H9 (cell line): Measurements from ENCODE around the gene NPC1. TPM values are rescaled to one million over a fixed set of nuclear protein-coding genes. Genes with fewer than 3 reads are reported as not detected.

Source experiments
- DNase-seq: peaks from one replicate; pipeline ENCODE4 v3.0.0-alpha.2; 2017
- H2AFZ ChIP-seq: one replicate; pipeline ENCODE4 v1.6.1; 2013; ENCODE audit warnings: mild to moderate bottlenecking, low read length, control low read depth, moderate library complexity
- H2AK5ac ChIP-seq: 2 replicates; pipeline ENCODE4 v1.6.1; 2013; ENCODE audit warnings: low read length, control low read depth, mixed read lengths; ENCODE audit not compliant: insufficient read length
- H2BK120ac ChIP-seq: one replicate; pipeline ENCODE4 v1.6.1; 2013; ENCODE audit warnings: low read depth, mild to moderate bottlenecking, low read length, control low read depth, inconsistent platforms; ENCODE audit not compliant: poor library complexity, severe bottlenecking
- H2BK12ac ChIP-seq: 2 replicates; pipeline ENCODE4 v1.6.1; 2013; ENCODE audit warnings: low read length, control low read depth, mixed read lengths, low read depth; ENCODE audit not compliant: insufficient read length
- H2BK15ac ChIP-seq: 2 replicates; pipeline ENCODE4 v1.6.1; 2013; ENCODE audit warnings: low read depth, low read length, control low read depth
- H2BK20ac ChIP-seq: one replicate; pipeline ENCODE4 v1.6.1; 2013; ENCODE audit warnings: low read depth, mild to moderate bottlenecking, low read length, control low read depth, inconsistent platforms; ENCODE audit not compliant: poor library complexity, severe bottlenecking
- H2BK5ac ChIP-seq: 2 replicates; pipeline ENCODE4 v1.6.1; 2013; ENCODE audit warnings: low read length, control low read depth, mixed read lengths; ENCODE audit not compliant: insufficient read length
- H3K14ac ChIP-seq: 2 replicates; pipeline ENCODE4 v1.6.1; 2013; ENCODE audit warnings: low read length, control low read depth; ENCODE audit not compliant: insufficient read depth
- H3K18ac ChIP-seq: 2 replicates; pipeline ENCODE4 v1.6.1; 2013; ENCODE audit warnings: low read depth, mild to moderate bottlenecking, mixed read lengths, low read length, control low read depth; ENCODE audit not compliant: insufficient read length
- H3K23ac ChIP-seq: 2 replicates; pipeline ENCODE4 v1.6.1; 2013; ENCODE audit warnings: low read length, control low read depth, mixed read lengths, low read depth; ENCODE audit not compliant: insufficient read length
- H3K23me2 ChIP-seq: 2 replicates; pipeline ENCODE4 v1.6.1; 2013; ENCODE audit warnings: low read depth, mild to moderate bottlenecking, mixed read lengths, low read length, control low read depth; ENCODE audit not compliant: insufficient read length, poor library complexity, severe bottlenecking
- H3K27ac ChIP-seq: 2 replicates; pipeline ENCODE4 v1.5.1; 2013; ENCODE audit warnings: low read length, control low read depth, mixed read lengths, low read depth; ENCODE audit not compliant: insufficient read length
- H3K27me3 ChIP-seq: 2 replicates; pipeline ENCODE4 v1.6.1; 2013; ENCODE audit warnings: low read length, control low read depth, inconsistent platforms; ENCODE audit not compliant: insufficient read depth
- H3K4ac ChIP-seq: 2 replicates; pipeline ENCODE4 v1.6.1; 2013; ENCODE audit warnings: low read depth, mild to moderate bottlenecking, control low read depth, inconsistent platforms, low read length, moderate library complexity
- H3K4me1 ChIP-seq: 2 replicates; pipeline ENCODE4 v1.6.1; 2013; ENCODE audit warnings: low read length, control low read depth, inconsistent platforms; ENCODE audit not compliant: insufficient read depth
- H3K4me2 ChIP-seq: 2 replicates; pipeline ENCODE4 v1.6.1; 2013; ENCODE audit warnings: low read length, control low read depth, mixed read lengths; ENCODE audit not compliant: insufficient read length, insufficient read depth
- H3K56ac ChIP-seq: 2 replicates; pipeline ENCODE4 v1.6.1; 2013; ENCODE audit warnings: low read depth, mild to moderate bottlenecking, mixed read lengths, low read length, control low read depth; ENCODE audit not compliant: insufficient read length
- H3K79me1 ChIP-seq: 2 replicates; pipeline ENCODE4 v1.6.1; 2013; ENCODE audit warnings: low read depth, mild to moderate bottlenecking, moderate library complexity, low read length, control low read depth, inconsistent platforms; ENCODE audit not compliant: insufficient read depth, poor library complexity, severe bottlenecking
- H3K79me2 ChIP-seq: 2 replicates; pipeline ENCODE4 v1.6.1; 2013; ENCODE audit warnings: low read length, control low read depth, inconsistent platforms; ENCODE audit not compliant: insufficient read depth
- H3K9ac ChIP-seq: 2 replicates; pipeline ENCODE4 v1.6.1; 2013; ENCODE audit warnings: low read length, control low read depth, mixed read lengths; ENCODE audit not compliant: insufficient read length; ENCODE audit errors: extremely low read depth
- H3K9me3 ChIP-seq: one replicate; pipeline ENCODE4 v1.6.1; 2013; ENCODE audit warnings: low read depth, low read length, inconsistent platforms; ENCODE audit not compliant: control insufficient read depth
- H3T11ph ChIP-seq: one replicate; pipeline ENCODE4 v1.6.1; 2013; ENCODE audit warnings: mild to moderate bottlenecking, low read length, control low read depth, inconsistent platforms
- H4K20me1 ChIP-seq: one replicate; pipeline ENCODE4 v1.6.1; 2013; ENCODE audit not compliant: control insufficient read depth, insufficient read length, insufficient read depth
- H4K5ac ChIP-seq: 2 replicates; pipeline ENCODE4 v1.6.1; 2013; ENCODE audit warnings: low read depth, mild to moderate bottlenecking, mixed read lengths, low read length, control low read depth; ENCODE audit not compliant: insufficient read length
- H4K8ac ChIP-seq: replicated peaks from 2 replicates; pipeline ENCODE4 v1.6.1; 2013; ENCODE audit warnings: low read length, control low read depth, mixed read lengths, low read depth; ENCODE audit not compliant: insufficient read length
- H4K91ac ChIP-seq: 2 replicates; pipeline ENCODE4 v1.6.1; 2013; ENCODE audit warnings: low read depth, mild to moderate bottlenecking, moderate library complexity, mixed read lengths, low read length, control low read depth; ENCODE audit not compliant: insufficient read length
- H3K27ac Mint-ChIP-seq, 3 experiments: 2 replicates in 2 of 3; 3 replicates in 1 of 3; pipeline ENCODE4 v1.8.0; 2020 to 2021; ENCODE audit warnings: mixed read lengths in 3 of 3, mild to moderate bottlenecking in 1 of 3, moderate library complexity in 1 of 3
- H3K27me3 Mint-ChIP-seq: 2 replicates; pipeline ENCODE4 v1.8.0; 2021; ENCODE audit warnings: low read depth, mild to moderate bottlenecking, moderate library complexity, mixed read lengths
- H3K36me3 Mint-ChIP-seq, 3 experiments: 2 replicates in 2 of 3; 3 replicates in 1 of 3; pipeline ENCODE4 v1.8.0; 2020 to 2021; ENCODE audit warnings: low read depth in 3 of 3, mixed read lengths in 3 of 3; ENCODE audit not compliant: insufficient read depth in 1 of 3
- H3K4me1 Mint-ChIP-seq, 2 experiments: 2 replicates each; pipeline ENCODE4 v1.8.0; 2020; ENCODE audit warnings: mixed read lengths in 2 of 2
- H3K4me3 Mint-ChIP-seq, 2 experiments: 2 replicates in 1 of 2; 3 replicates in 1 of 2; pipeline ENCODE4 v1.8.0; 2020 to 2021; ENCODE audit warnings: mild to moderate bottlenecking in 2 of 2, mixed read lengths in 2 of 2, moderate library complexity in 1 of 2
- H3K9me3 Mint-ChIP-seq, 2 experiments: 2 replicates in 1 of 2; 3 replicates in 1 of 2; pipeline ENCODE4 v1.8.0; 2020; ENCODE audit warnings: mild to moderate bottlenecking in 2 of 2, mixed read lengths in 2 of 2, moderate library complexity in 1 of 2
- CTCF ChIP-seq: fragments of 200-600 bp; sonication (generic); conservative IDR thresholded peaks from 3 replicates; pipeline ENCODE4 v1.8.0; 2021; ENCODE audit warnings: antibody characterized with exemption, mild to moderate bottlenecking
- WGBS: extraction: QIAGEN DNeasy Blood & Tissue Kit; methylation state at CpG from one replicate; pipeline ENCODE4 v1.1.7; 2013; ENCODE audit warnings: missing lambda C conversion rate, low lambda C conversion rate, mixed read lengths; ENCODE audit not compliant: insufficient read length; ENCODE audit errors: extremely low coverage; 5-methylcytosine and 5-hydroxymethylcytosine counted together
- total RNA-seq: library from RNA; stranded (reverse); gene quantifications from 2 replicates; pipeline ENCODE4 v1.2.1, GENCODE V29; 2021

Gene NPC1
- total RNA-seq, 1 experiment from 2014 or later: 24.2 TPM

- H4K8ac ChIP-seq: no peak overlapping the region
- no peak overlapping the region for H4K5ac ChIP-seq
- no peaks in the 10 kb centered on the region for H3K23me2 ChIP-seq
- Mint-ChIP-seq H3K27me3 (no peaks in the 10 kb centered on the region), H3K4me3 (no peak overlapping the region), H3K9me3 (no peaks in the 10 kb centered on the region), H3K36me3 (peaks cover 21 to 80% (median 65%) of the 10 kb centered on the region in 3 experiments; a peak in 6 of 7 replicates), H3K4me1 (0 out of 4 replicates have a peak, but pooled peaks cover 0 to 3% of the 10 kb centered on the region in 2 experiments), H3K27ac (no peak overlapping the region)
- no peaks in the 10 kb centered on the region for H3K79me2 ChIP-seq
- H2BK15ac ChIP-seq: no peak overlapping the region
- DNase-seq: no peak
- no peak overlapping the region for H3K23ac ChIP-seq
- no peak overlapping the region for H3K14ac ChIP-seq
- H3T11ph ChIP-seq: no peak overlapping the region
- H3K4ac ChIP-seq: no peak overlapping the region
- H3K56ac ChIP-seq: no peak overlapping the region
- no peaks in the 10 kb centered on the region for H3K79me1 ChIP-seq
- no peaks in the 10 kb centered on the region for H3K27me3 ChIP-seq
- H3K27ac ChIP-seq: no peak overlapping the region
- no peak overlapping the region for H2BK5ac ChIP-seq
- no peaks in the 10 kb centered on the region for H3K9me3 ChIP-seq
- no peak overlapping the region for H2AK5ac ChIP-seq
- no peak overlapping the region for H2AFZ ChIP-seq
- H3K18ac ChIP-seq: no peak overlapping the region
- H3K9ac ChIP-seq: no peak overlapping the region
- H3K4me1 ChIP-seq: no peaks in the 10 kb centered on the region
- TF ChIP-seq CTCF: no peak
- no peak overlapping the region for H2BK120ac ChIP-seq
- no peak overlapping the region for H2BK12ac ChIP-seq
- no peak overlapping the region for H3K4me2 ChIP-seq
- no peak overlapping the region for H4K91ac ChIP-seq
- no peak overlapping the region for H2BK20ac ChIP-seq
- no peaks in the 10 kb centered on the region for H4K20me1 ChIP-seq
- WGBS: no CpG with 5 or more reads among the region's 7 CpGs
These were observed 64.4 kb downstream of the NPC1 start for GRCh38 chr18:23521907-23522306.
